ENCODE results near the gene PARD3B. TPM values are rescaled to one million over a fixed set of nuclear protein-coding genes. Genes with fewer than 3 reads are reported as not detected.
A peak's percentile ranks its signal among the peaks of the same experiment; 100 is the strongest.

Gene PARD3B
- total and polyA plus RNA-seq, 2 donors (not counting 1 experiment from before 2014, with no cell fraction given): 7.4 to 20.6 TPM

DNA sequence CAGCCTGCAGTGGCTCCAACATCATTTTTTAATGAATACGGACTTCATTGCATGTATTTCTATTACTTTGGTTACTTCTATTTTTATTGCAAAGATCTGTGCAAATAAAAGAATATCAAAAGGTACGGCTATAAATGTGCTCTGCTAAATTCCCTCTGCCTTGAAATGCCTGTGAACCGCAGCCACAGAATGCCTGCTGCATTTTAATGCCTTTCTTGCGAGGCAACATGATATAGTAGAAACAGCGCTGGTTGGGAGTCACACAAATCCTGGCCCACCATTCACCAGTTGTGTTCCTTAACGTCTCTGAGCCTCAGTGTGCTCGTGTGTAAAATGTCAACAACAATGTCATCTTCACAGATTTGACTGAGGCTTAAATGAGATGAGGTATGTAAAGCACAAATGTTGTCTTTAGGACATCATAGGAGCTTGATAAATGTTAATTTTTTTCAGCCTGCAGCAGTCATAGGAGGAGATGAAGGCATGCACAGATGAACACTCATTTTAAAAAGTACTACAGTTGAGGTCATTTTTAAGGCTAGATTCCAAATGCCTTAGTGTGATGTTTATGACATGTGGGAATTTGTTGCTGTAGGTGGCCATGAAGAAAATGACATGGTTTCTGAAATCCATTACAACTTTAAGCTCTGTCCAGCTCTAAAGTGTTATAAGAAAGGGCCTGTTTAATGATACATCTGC, 949.4 kb downstream of the PARD3B start:
- no peak overlapping the region for H3K4me2 ChIP-seq (ENCODE audit: extremely low read depth, insufficient read depth, low read length)
- no peak for TF ChIP-seq EZH2 (IDR thresholded peaks at IDR 0.05; ENCODE audit: low read length, missing control alignments)

GRCh38 chr2:205495819-205496218, 950.5 kb downstream of the PARD3B start:
- H3K9me3 ChIP-seq (ENCODE audit: control insufficient read depth, insufficient read depth, low read depth, low read length): no peaks in the 10 kb centered on the region
- H3K79me2 ChIP-seq (ENCODE audit: control insufficient read depth, insufficient read depth, low read length): no peaks in the 10 kb centered on the region
- no peaks in the 10 kb centered on the region for H3K27me3 ChIP-seq (ENCODE audit: control insufficient read depth, insufficient read depth, low read length)
- no peaks in the 10 kb centered on the region for H3K36me3 ChIP-seq (ENCODE audit: control insufficient read depth, insufficient read depth, low read length)
- no peak overlapping the region for H3K4me3 ChIP-seq (replicated peaks in 1 of 4; ENCODE audit: control extremely low read depth in 1 of 4, insufficient read depth in 1 of 4, low read depth in 3 of 4, low read length in 4 of 4)
- H3K4me1 ChIP-seq (ENCODE audit: control insufficient read depth, extremely low read depth, insufficient read depth, low read length): no peaks in the 10 kb centered on the region
- TF ChIP-seq CTCF (conservative IDR thresholded peaks at IDR 0.05 in 1 of 2, IDR thresholded peaks at IDR 0.05 in 1 of 2; ENCODE audit: low read depth in 1 of 2, low read length in 2 of 2) (no peak), EZH2 (IDR thresholded peaks at IDR 0.05; ENCODE audit: low read length, missing control alignments) (no peak)
- no peak overlapping the region for H2AFZ ChIP-seq (ENCODE audit: low read length)
- no peaks in the 10 kb centered on the region for H4K20me1 ChIP-seq (ENCODE audit: control insufficient read depth, extremely low read depth, insufficient read depth, low read length)
- no peak overlapping the region for H3K9ac ChIP-seq (ENCODE audit: insufficient read depth, low read length)
- H3K4me2 ChIP-seq (ENCODE audit: extremely low read depth, insufficient read depth, low read length): no peak overlapping the region
- peak overlapping the region; percentile 62 for H3K27ac ChIP-seq (ENCODE audit: insufficient read depth, low read length)
- DNase-seq (ENCODE audit: low read depth in 2 of 2): peak in 1 of 2 donors; percentile 39

More for the DNA sequence above, 949.4 kb downstream of the PARD3B start:
- no peak overlapping the region for H3K4me3 ChIP-seq (replicated peaks in 1 of 4; ENCODE audit: control extremely low read depth in 1 of 4, insufficient read depth in 1 of 4, low read depth in 3 of 4, low read length in 4 of 4)
- no peaks in the 10 kb centered on the region for H3K9me3 ChIP-seq (ENCODE audit: control insufficient read depth, insufficient read depth, low read depth, low read length)
- no peaks in the 10 kb centered on the region for H4K20me1 ChIP-seq (ENCODE audit: control insufficient read depth, extremely low read depth, insufficient read depth, low read length)
- H3K79me2 ChIP-seq (ENCODE audit: control insufficient read depth, insufficient read depth, low read length): no peaks in the 10 kb centered on the region
- no peaks in the 10 kb centered on the region for H3K27me3 ChIP-seq (ENCODE audit: control insufficient read depth, insufficient read depth, low read length)
- no peaks in the 10 kb centered on the region for H3K36me3 ChIP-seq (ENCODE audit: control insufficient read depth, insufficient read depth, low read length)
- no peak overlapping the region for H3K27ac ChIP-seq (ENCODE audit: insufficient read depth, low read length)
- peak; percentile 31 to 39 for DNase-seq (ENCODE audit: low read depth in 2 of 2)
- H2AFZ ChIP-seq (ENCODE audit: low read length): no peak overlapping the region
- no peaks in the 10 kb centered on the region for H3K4me1 ChIP-seq (ENCODE audit: control insufficient read depth, extremely low read depth, insufficient read depth, low read length)
- no peak overlapping the region for H3K9ac ChIP-seq (ENCODE audit: insufficient read depth, low read length)

DNA sequence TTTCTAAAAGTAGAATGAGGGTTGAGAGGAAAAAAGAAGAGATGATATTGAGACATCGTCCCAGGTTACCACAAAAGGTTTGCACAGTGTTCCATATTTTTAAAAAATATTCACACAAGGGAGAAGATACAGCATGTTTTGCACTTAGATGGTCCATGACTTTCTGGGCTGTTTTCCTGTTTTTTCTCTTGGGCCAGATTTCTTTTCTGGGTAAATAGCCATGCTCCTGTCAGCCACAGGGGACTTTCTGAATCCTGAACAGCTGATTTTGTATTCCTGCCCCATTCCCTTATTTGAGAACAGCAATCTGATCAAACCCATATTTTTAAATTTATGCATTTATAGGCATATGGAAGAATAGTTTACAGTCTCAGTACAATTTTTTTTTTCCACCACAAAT, 951.1 kb downstream of the PARD3B start:
- H3K27ac ChIP-seq (ENCODE audit: insufficient read depth, low read length): peak overlapping the region; percentile 62
- no peaks in the 10 kb centered on the region for H3K27me3 ChIP-seq (ENCODE audit: control insufficient read depth, insufficient read depth, low read length)
- no peaks in the 10 kb centered on the region for H3K36me3 ChIP-seq (ENCODE audit: control insufficient read depth, insufficient read depth, low read length)
- H3K9me3 ChIP-seq (ENCODE audit: control insufficient read depth, insufficient read depth, low read depth, low read length): no peaks in the 10 kb centered on the region
- no peak for DNase-seq (ENCODE audit: low read depth in 2 of 2)
- no peak for TF ChIP-seq EZH2 (IDR thresholded peaks at IDR 0.05; ENCODE audit: low read length, missing control alignments)
- TF ChIP-seq CTCF (conservative IDR thresholded peaks at IDR 0.05 in 1 of 2, IDR thresholded peaks at IDR 0.05 in 1 of 2; ENCODE audit: low read depth in 1 of 2, low read length in 2 of 2): peak; percentile 7 to 8
- no peak overlapping the region for H3K4me2 ChIP-seq (ENCODE audit: extremely low read depth, insufficient read depth, low read length)
- no peaks in the 10 kb centered on the region for H3K4me1 ChIP-seq (ENCODE audit: control insufficient read depth, extremely low read depth, insufficient read depth, low read length)
- H3K4me3 ChIP-seq (replicated peaks in 1 of 4; ENCODE audit: control extremely low read depth in 1 of 4, insufficient read depth in 1 of 4, low read depth in 3 of 4, low read length in 4 of 4): no peak overlapping the region
- no peaks in the 10 kb centered on the region for H4K20me1 ChIP-seq (ENCODE audit: control insufficient read depth, extremely low read depth, insufficient read depth, low read length)
- H3K9ac ChIP-seq (ENCODE audit: insufficient read depth, low read length): no peak overlapping the region
- no peaks in the 10 kb centered on the region for H3K79me2 ChIP-seq (ENCODE audit: control insufficient read depth, insufficient read depth, low read length)
- H2AFZ ChIP-seq (ENCODE audit: low read length): no peak overlapping the region

Data from fibroblast of lung (primary cell).